Endodermal cell (in vitro differentiated cells): ENCODE measurements around the gene INSIG1. TPM values are rescaled to one million over a fixed set of nuclear protein-coding genes. Genes with fewer than 3 reads are reported as not detected.
A peak's percentile ranks its signal among the peaks of the same experiment; 100 is the strongest.

ENCODE experiments used
- DNase-seq: peaks from one replicate; pipeline ENCODE4 v3.0.0-alpha.2; 2017
- H3K27ac ChIP-seq: 2 replicates; pipeline ENCODE4 v1.5.1; 2013; ENCODE audit warnings: mild to moderate bottlenecking, low read depth, low read length, moderate library complexity
- H3K27me3 ChIP-seq: 2 replicates; pipeline ENCODE4 v1.6.1; 2013; ENCODE audit warnings: mild to moderate bottlenecking, low read length, moderate library complexity; ENCODE audit not compliant: insufficient read depth, control insufficient read depth, poor library complexity, severe bottlenecking
- H3K36me3 ChIP-seq: 2 replicates; pipeline ENCODE4 v1.7.0; 2013; ENCODE audit warnings: mild to moderate bottlenecking, low read length, moderate library complexity; ENCODE audit not compliant: control insufficient read depth, insufficient read depth
- H3K4me1 ChIP-seq: one replicate; pipeline ENCODE4 v1.7.0; 2013; ENCODE audit warnings: low read length; ENCODE audit not compliant: control insufficient read depth, insufficient read depth
- H3K4me3 ChIP-seq: 2 replicates; pipeline ENCODE4 v1.5.1; 2013; ENCODE audit warnings: mild to moderate bottlenecking, low read length, moderate library complexity
- H3K9ac ChIP-seq: 2 replicates; pipeline ENCODE4 v1.6.1; 2013; ENCODE audit warnings: mild to moderate bottlenecking, low read length, moderate library complexity; ENCODE audit not compliant: poor library complexity, severe bottlenecking; ENCODE audit errors: extremely low read depth
- H3K9me3 ChIP-seq: 2 replicates; pipeline ENCODE4 v1.6.1; 2013; ENCODE audit warnings: mild to moderate bottlenecking, low read length, moderate library complexity; ENCODE audit not compliant: control insufficient read depth
- H3K27ac Mint-ChIP-seq: 2 replicates; pipeline ENCODE4 v1.8.0; 2020; ENCODE audit warnings: mixed read lengths
- H3K27me3 Mint-ChIP-seq: 2 replicates; pipeline ENCODE4 v1.8.0; 2021; ENCODE audit warnings: mild to moderate bottlenecking, mixed read lengths; ENCODE audit not compliant: insufficient read depth
- H3K36me3 Mint-ChIP-seq: 2 replicates; pipeline ENCODE4 v1.8.0; 2020; ENCODE audit warnings: low read depth, mixed read lengths
- H3K4me1 Mint-ChIP-seq: 2 replicates; pipeline ENCODE4 v1.8.0; 2020; ENCODE audit warnings: mixed read lengths
- H3K4me3 Mint-ChIP-seq: 2 replicates; pipeline ENCODE4 v1.8.0; 2020; ENCODE audit warnings: mild to moderate bottlenecking, moderate library complexity, mixed read lengths
- H3K9me3 Mint-ChIP-seq: 2 replicates; pipeline ENCODE4 v1.8.0; 2020; ENCODE audit warnings: mild to moderate bottlenecking, mixed read lengths
- CTCF ChIP-seq: fragments of 200-600 bp; sonication (generic); conservative IDR thresholded peaks from 2 replicates; pipeline ENCODE4 v1.5.0; 2021; ENCODE audit warnings: antibody characterized with exemption, mild to moderate bottlenecking
- WGBS, 2 experiments: methylation state at CpG; one replicate each; pipeline versions ENCODE4 v1.1.5 to v1.1.7; 2013; ENCODE audit warnings: missing lambda C conversion rate in 2 of 2, mixed read lengths in 1 of 2; ENCODE audit not compliant: insufficient coverage in 1 of 2, insufficient read length in 1 of 2; 5-methylcytosine and 5-hydroxymethylcytosine counted together
- total RNA-seq, 2 donors: library from RNA; stranded (reverse); fragmentation: NEBNext Ultra II Directional in 1 of 2; extraction: Animal tissue kit (Norgen Biotek cat#: 25700) in 1 of 2; gene quantifications; 2 replicates in 1 of 2; 3 replicates in 1 of 2; pipeline ENCODE4 v1.2.1, GENCODE V29; 2021

INSIG1 gene
- total RNA-seq, 2 donors from 2014 or later: 27.2 to 36.9 TPM

- Mint-ChIP-seq H3K27me3 (peaks cover 58% of the 10 kb centered on the region), H3K4me1 (peaks cover 14% of the 10 kb centered on the region), H3K9me3 (peaks cover under 1% of the 10 kb centered on the region), H3K36me3 (no peaks in the 10 kb centered on the region), H3K4me3 (no peak overlapping the region), H3K27ac (no peak overlapping the region)
- WGBS, 2 experiments: 82 to 93% methylated on average over 4 to 8 of the region's 8 CpGs
- H3K27me3 ChIP-seq: peaks cover 46% of the 10 kb centered on the region
- no peak overlapping the region for H3K9ac ChIP-seq
- DNase-seq: no peak
- H3K9me3 ChIP-seq: no peaks in the 10 kb centered on the region
- H3K4me1 ChIP-seq: no peaks in the 10 kb centered on the region
- H3K27ac ChIP-seq: no peak overlapping the region
- no peak for TF ChIP-seq CTCF
- H3K4me3 ChIP-seq: no peak overlapping the region
- H3K36me3 ChIP-seq: no peaks in the 10 kb centered on the region
Observed at GRCh38 chr7:155355745-155356144, 58.1 kb downstream of the INSIG1 start.

- no peaks in the 10 kb centered on the region for H3K9me3 ChIP-seq
- no peaks in the 10 kb centered on the region for H3K36me3 ChIP-seq
- peak; percentile 81 for TF ChIP-seq CTCF
- Mint-ChIP-seq H3K27ac (no peak overlapping the region), H3K4me3 (no peak overlapping the region), H3K36me3 (no peaks in the 10 kb centered on the region), H3K9me3 (no peaks in the 10 kb centered on the region), H3K27me3 (peaks cover 61% of the 10 kb centered on the region), H3K4me1 (peaks cover 14% of the 10 kb centered on the region)
- 50 to 53% methylated on average over 10 to 14 of the region's 14 CpGs for WGBS, 2 experiments
- no peaks in the 10 kb centered on the region for H3K4me1 ChIP-seq
- H3K27me3 ChIP-seq: peaks cover 52% of the 10 kb centered on the region
- H3K9ac ChIP-seq: no peak overlapping the region
- peak; percentile 86 for DNase-seq
- no peak overlapping the region for H3K4me3 ChIP-seq
- no peak overlapping the region for H3K27ac ChIP-seq
Observed at GRCh38 chr7:155356323-155357105, 58.8 kb downstream of the INSIG1 start.

GRCh38 chr7:155357573-155358041, 59.9 kb downstream of the INSIG1 start:
- H3K9ac ChIP-seq: no peak overlapping the region
- Mint-ChIP-seq H3K27me3 (peaks cover 72% of the 10 kb centered on the region), H3K9me3 (no peaks in the 10 kb centered on the region), H3K4me3 (no peak overlapping the region), H3K4me1 (peaks cover 14% of the 10 kb centered on the region), H3K36me3 (no peaks in the 10 kb centered on the region), H3K27ac (no peak overlapping the region)
- TF ChIP-seq CTCF: no peak
- no peaks in the 10 kb centered on the region for H3K9me3 ChIP-seq
- H3K27me3 ChIP-seq: peaks cover 54% of the 10 kb centered on the region
- WGBS, 2 experiments: 88 to 90% methylated on average over 14 of the region's 14 CpGs
- no peak overlapping the region for H3K27ac ChIP-seq
- H3K4me1 ChIP-seq: no peaks in the 10 kb centered on the region
- H3K36me3 ChIP-seq: no peaks in the 10 kb centered on the region
- no peak for DNase-seq
- H3K4me3 ChIP-seq: no peak overlapping the region
